CD4-positive, alpha-beta T cell treated with Interleukin-10 for 1 hour (primary cell): ENCODE data around the gene PARD3B.

ENCODE experiments used
- DNase-seq: peaks from one replicate; pipeline ENCODE4 v3.0.0-alpha.2; 2020

The PARD3B gene

DNA sequence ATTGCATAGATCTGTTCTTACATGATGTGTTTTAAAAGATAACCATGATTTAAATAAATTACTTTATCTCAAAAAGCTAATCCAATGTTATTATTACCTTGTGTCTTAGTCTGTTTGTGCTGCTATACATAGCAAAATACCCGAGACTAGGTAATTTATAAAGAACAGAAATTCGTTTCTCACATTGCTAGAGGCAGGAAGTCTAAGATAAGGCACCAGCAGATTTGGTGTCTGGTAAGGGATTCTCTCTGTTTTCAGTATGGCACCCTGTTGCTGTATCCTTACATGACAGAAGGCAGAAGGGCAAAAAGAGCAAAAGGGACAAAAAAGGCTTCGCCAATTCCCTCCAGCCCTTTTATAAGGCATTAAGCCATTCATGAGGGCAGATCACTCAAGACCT is 533.9 kb downstream of the PARD3B start:
- DNase-seq = no peak

DNA sequence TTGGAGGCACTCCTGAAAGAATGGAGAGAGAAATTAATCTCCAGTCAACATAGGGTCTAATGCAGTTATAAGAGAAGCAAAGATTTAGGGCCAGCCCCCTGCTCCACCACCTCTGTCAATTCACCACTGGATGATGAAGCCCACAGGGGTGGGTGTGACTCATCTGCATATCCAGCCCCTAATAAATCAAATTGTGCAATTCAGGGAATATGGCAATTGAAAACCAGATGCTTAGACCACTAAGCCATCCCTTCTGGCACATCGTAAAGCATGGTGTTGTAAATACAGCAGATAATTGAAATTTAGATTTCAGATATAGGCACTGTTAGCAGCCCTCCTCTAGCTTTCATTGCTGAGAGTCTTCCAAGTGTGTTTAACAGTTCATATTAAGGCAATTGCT is 541.4 kb downstream of the PARD3B start:
- DNase-seq = no peak

DNA sequence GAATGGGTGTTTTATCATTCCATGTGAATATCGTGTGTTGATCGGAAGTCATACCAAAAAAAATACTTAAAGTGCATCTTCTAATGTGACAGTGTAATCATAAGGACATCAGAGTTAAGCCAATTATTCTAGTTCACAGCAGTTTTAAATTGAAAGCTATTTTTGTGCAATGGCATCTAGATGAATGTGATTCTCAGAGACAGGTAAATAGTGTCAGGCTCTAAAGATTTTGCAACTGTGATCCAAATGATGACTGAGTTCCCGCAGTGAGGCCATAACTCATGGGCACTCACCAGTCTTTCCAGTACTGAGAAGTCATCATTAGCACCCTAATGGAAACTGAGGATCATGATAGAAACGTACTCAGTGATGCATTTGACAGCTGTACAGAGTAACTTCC is 542.6 kb downstream of the PARD3B start:
- no peak for DNase-seq

DNA sequence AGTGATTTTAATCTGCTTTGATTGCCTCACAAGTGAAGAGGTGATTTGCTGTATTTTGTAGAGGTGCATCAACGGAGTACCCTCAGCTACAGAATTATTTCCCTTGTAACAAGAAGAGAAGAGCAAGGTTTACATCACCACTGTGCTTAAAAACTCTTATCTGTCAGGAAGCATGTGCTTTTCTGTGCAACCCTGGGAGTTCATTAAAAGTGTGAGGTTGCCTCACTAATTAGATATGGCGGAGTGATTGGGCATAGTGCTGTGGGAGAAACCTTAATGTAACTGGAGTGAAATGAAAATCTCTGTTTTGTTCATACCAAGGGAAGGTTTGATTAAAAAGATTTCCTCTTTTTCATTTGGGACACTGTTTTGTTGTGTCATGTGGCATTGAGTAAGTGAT is 544.7 kb downstream of the PARD3B start:
- no peak for DNase-seq

DNA sequence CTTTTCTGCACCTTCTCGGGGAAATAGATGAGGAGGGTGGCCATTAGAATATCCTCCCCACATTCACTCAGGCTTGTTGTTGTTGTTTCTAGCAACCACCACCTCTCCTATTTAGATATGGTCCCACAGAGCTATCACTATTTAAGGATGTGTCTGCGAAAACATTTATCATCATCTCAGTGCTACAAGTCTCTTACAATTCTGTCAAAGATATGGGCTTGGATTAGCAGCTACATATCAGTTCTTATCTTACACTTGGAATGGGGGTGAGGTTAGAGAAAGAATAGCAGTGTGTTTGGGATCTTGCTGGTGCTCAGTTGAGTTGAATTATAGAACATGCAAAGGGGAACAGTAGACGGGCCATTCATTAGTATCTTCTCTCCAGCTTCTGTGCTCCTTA is 546.1 kb downstream of the PARD3B start:
- no peak for DNase-seq

DNA sequence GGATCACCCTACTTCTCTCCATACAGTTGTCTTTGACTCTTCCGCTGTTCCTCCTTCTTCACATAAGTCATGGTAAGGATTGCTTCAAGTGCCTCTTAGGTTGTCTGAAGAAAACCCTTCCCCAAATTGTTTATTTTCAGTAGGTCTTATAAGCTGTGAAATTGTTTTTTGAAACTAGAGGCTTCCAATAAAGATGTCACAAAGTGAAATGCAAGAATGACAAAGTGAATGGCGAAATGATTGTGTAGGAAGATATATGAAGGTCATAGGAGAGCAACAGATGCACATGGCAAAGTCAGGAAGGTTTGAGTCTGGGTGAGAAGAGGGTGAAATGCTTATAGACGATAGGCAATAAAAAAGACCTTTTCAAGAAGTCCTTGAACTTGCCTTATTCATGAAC is 548.8 kb downstream of the PARD3B start:
- DNase-seq = no peak

DNA sequence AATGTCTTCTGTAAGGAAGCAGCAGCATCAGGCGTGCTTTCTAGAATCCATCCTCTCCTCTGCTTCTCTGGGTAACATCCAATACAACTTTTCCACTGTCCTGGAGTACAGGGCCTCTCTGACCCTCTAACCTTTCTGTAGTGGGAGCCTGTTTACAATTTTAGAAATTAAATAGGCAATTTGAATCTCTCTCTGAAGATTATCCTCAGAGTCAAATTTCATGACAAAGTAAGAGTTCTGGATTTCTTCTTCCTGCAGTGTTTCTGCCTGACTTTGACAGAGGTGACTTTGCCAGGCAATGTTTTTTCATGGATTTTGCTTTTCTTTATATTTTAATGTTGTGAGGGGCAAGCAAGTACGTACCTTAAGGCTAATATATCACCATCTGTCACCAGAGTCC is 558.4 kb downstream of the PARD3B start:
- no peak for DNase-seq

DNA sequence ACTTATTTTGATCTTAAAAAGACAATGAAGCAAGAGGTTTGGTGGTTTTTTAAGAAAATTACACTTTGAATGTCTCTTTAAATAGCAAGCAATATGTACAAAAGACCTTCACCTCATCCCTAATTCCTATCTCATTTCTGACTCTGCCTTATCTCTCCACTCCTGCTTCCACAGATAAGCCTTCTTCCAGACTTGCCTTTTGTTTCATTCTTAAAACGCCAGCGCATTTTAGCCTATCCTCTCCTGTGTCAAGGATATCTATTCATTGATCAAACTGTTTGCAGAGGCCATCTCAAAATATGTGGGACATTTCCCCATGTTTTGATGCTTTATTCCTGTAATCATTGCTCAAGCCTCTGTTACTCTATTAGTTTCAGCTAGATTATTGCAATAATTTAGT is 562.5 kb downstream of the PARD3B start:
- no peak for DNase-seq

DNA sequence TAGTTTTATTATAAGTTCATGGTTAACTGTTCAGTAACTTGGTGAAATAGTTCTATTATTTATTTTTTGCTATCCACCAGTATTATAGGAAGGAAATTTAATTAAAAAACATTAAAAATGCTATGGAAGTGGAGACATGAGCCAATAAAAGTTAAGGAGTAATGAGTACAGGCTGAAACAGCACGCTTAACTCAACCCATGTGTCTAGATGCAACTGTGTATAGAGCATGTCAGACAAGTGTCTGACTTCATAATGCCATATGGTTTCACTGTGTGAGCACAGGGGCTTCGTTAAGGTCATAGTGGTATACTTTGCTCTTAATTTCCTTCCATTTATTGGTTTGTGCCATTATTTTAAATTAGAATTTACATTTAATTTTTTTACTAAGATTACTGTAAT is 570.2 kb downstream of the PARD3B start:
- no peak for DNase-seq

DNA sequence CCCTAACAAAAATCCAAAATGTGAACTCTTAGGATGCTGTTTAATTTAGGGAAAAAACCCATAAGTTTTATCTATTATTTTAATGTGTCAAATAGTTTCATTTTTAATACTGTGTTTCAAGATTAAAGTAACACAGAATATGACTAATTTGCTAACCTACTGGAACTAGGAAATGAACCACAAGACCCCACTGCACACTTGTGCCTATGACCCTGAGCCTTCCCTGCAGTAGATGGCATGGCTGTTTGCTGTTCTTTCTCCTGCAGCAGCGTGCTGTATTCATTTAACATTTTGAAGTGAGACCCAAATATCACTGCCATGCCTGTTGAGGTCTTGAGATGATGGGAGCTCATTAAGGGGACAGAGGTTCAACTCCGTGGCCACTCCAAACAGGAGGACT is 571.9 kb downstream of the PARD3B start:
- no peak for DNase-seq

DNA sequence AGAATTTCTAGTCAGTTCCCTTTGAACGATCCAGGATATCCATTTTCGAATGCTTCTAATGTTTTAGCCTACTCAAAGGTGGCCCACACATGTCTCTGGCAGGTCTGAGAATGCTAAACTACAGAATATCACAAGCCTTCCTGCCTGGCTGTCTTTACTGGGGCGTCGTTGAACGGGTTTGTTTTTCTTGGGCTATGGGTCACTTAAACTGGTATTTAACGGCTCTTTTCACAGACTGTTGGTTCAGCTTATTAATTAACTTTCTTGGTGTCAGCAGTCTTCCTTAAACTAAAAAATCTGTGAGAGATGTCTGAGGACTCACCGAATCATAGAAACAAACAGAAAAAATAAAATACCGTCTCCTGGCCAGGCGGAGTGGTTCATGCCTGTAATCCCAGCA is 573.9 kb downstream of the PARD3B start:
- no peak for DNase-seq

DNA sequence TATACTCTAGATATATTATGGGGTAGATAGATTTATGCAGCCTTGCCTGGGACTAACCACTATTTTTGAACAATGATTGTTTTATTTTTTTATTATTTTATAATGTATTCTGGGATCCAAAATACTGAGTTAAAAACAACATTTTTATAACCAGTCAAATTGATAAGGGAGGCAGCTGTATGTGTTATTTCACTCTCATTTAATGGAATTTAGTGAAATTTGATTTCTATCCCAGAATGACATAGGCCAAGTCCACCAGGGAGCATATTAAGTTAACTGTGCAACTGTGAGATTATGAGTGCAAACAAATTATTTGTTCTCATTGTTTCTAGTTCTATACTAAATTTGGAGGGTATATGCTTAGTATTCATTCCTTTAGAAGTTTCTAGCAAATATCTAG is 583.5 kb downstream of the PARD3B start:
- DNase-seq = no peak

DNA sequence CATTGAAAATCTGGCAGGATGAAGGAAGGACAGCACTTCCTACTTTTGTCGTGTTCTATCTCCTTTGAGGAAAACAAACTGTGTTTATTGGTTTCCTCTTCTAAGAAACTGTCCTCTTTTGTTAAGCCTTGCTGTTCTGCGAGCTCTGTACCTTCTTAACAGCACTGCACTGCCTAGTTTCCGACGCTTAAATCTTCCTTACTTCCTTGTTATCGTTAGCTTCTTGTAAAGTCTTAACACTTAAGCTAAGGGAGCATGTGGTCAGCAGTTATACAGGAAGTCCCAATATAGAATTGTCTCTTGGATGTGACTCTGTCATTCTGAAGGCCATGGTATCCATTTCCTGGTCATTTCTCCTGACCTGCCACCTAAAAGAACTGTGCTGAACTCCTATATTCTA is 584.3 kb downstream of the PARD3B start:
- DNase-seq = no peak

DNA sequence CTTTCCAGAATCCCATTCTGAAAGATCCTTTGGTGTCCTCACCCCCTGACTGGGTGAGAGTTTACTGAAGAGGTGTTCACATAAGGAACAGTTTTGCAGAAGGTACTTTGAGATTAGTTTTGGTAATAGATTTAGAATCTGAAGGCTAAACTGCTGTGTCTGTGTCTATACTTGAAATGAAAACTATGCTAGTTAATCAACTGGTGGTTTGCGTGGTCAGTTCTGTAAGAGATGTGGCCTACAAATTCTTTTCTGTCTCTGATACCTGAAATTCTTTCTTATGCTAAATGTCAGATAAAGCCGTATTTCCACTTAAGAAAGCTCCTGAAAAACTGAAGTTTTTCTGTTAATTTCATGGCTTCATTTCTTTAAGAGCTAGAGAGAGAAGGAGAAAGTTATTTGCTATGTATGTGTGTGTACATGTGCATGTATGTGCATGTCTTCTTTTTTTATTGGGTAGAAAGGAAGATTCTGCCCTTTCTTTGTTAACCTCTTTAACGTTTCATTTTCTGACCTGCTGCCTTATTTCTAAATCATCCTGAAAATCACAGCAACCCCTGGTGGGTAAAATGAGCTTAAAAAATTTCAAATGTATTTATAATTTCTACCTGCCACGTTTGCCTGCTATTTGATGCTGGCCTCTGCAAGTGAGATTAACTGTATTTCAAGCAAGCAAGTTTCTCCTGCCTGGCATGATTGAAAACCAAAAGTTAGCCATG is 585.0 kb downstream of the PARD3B start:
- peak; percentile 14 for DNase-seq

DNA sequence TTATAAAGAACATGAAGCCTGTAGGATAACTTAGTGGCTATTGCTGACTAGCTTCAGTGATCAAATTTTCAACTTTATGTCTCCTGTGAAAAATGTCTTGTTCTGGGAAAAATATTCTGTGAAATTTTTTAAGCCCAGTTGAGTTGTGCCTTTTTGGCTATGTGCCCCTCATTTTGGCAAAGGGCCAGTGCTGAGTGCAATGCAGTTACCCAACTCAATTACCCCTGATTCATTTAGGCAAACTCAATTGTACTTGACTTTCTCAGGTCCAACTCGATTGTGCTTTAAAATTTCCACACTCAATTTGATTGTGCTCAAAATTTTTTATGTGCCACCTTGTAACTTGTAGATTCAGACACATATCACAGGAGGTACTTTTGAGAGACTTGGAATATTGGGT is 588.3 kb downstream of the PARD3B start:
- no peak for DNase-seq

DNA sequence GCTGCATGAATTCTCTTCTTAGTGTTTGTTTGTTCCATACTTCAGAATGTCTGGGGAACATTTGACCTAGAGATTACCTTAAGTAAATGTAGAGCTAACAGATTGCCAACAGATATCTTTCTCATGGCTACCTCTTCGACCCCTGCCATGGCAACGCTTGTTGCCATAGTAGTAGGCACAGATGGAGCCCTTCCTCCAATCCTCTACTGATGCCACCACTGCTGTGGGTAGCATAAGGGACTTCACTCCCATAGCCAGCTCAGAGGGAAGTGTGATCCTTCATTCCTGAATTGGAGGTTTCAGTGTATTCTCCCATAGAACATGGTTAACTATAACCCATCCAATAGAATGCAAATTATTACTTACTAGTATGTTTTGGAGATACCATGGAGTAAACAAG is 593.5 kb downstream of the PARD3B start:
- no peak for DNase-seq

DNA sequence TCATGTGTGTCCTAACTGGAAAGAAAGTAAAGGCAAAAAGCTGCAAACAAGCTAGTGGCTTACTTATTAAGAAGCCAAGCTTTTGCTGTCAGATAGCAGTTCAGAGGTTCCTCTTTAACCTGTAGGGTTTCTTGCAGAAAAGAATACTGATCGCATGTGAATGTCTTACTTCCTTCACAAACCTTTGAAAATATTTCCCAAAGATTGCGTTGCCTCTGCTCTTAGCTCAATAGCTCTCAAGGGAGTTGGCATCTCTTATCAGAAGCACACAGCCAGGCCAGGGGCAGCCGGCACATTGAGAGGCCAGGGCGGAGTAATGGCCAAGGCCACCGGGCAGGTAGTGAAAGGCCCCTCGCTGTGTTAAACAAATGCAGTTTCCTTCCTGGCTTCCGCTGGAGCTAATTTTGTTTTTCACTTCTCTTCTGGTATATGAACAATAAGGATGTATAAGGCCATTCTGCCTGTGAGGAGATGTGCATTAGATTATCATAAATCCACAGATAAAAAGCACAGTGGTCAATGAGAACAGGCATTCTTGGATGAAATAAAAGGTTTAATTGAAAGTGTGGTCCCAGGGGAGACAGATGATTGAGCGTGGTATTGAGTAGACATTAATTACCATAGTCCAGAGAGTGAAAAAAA is 594.7 kb downstream of the PARD3B start:
- no peak for DNase-seq

DNA sequence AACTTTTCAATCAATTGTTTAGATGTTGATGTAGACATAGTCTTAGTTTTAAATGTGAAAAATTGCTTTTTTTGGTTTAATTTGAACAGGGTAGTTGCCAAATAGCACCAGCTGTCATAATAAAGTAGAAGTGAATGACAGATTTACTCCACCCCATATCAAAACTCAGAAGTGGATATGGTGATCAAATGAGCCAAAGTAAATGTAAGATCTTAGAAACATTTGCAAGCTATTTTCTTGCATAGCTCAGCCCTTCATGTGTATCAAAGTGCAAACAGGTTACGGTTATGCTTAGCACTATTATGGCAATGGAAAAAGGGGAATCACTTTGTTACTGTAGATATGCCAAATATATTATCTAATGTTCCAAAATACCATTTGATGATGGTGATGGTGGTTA is 596.1 kb downstream of the PARD3B start:
- DNase-seq = no peak

DNA sequence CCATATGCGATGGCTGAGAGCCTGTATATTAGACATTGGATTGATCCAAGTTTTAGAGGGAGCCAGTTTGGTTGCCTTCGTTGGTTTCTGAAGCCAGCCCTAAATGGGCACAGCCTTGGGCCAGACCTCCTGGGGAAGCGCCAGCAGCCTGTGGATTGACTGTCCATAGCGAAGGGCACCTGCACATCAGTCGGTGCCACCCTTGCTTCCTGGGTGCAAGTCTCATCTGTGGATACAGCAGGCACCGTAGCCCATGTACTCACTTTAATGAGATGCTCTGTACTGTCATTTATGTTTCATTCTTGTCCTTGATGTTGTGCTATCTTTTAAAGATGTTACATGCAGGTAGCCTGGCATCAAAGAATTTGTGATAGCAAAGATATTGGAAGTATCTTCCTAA is 600.6 kb downstream of the PARD3B start:
- DNase-seq = no peak

DNA sequence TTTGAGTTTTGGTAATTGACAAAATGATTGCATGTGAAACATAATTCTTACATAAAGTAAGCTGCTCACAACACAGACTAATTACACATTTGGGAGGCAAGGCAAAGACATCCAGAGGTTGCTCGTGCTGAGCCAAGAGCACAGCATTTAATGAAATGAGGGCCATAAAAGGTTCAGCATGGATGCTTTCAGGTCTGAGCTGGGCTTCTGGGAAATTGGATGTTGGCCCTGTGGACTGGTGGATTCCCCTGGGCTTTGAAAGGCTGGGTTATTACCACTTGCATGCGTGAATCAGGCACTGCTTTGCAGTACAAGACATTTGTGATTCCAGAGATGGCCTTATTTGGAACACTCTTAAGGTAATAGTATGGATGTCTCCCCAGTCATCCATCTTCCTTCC is 603.5 kb downstream of the PARD3B start:
- DNase-seq = no peak

DNA sequence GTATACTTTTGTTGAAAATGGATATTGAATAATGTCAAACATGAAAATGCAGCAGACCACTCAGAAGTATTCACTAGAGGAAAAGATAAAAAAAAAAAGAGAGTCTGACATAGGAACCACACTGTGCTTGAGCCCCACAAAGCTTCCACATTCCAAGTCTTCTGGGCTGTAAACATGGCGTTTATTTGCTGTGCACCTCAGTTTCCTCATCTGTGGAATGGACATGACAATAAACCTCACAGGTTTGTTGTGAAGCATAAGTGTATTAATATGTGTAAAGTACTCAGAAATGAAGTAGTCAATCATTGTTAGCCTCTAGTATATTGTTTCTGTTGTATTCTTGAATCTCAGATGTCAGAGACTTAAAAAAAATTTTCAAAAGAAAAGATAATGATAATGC is 611.2 kb downstream of the PARD3B start:
- DNase-seq = no peak

DNA sequence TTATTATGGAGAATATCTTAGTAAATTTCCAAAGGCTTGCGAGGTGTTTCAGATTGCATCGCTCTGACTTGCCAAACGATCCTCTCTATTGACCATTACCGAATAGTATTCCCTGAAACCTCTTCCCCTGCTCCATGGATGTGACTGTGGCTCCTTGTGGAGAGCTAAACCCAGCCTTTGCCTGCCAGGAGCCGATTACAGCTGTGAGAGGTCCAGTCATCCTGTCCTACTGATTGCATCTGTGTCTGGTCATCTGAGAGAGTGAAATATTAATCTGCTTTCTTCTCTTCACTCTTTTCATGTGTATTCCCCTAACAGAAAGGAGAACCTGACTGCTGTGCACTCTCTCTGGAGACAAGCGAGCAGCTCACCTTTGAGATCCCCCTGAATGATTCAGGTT is 613.1 kb downstream of the PARD3B start:
- no peak for DNase-seq

DNA sequence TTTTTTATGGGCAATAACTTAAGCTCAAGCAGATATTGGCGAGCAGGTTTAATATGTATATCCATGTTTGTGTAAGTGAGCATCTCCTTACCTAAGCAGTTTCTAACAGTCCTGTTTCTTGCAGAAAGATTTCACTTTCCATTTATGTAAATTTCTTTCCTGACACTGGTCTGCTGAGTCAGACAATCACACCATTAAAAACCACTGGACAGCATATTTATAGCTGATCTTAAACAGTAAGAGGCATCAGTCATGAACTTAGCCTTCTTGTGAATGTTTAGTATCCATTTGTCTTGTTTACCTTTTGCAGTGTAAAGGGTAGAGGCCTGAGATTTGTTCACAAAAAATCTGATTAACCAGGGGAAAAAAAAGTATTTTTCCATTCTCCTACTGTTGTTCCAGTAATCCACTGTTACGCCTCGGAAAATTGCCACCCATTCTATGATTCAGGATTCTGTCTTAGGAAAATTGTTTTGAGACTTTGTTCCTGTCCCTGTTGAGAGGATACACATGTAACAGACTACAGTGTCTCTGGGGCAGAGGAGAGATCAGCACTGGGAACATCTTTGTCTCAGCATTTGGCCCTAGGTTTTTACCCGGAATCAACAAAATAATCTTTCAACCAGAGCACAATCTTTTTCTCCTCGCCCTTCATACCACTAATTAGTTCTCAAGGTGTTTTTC is 616.0 kb downstream of the PARD3B start:
- DNase-seq = no peak

DNA sequence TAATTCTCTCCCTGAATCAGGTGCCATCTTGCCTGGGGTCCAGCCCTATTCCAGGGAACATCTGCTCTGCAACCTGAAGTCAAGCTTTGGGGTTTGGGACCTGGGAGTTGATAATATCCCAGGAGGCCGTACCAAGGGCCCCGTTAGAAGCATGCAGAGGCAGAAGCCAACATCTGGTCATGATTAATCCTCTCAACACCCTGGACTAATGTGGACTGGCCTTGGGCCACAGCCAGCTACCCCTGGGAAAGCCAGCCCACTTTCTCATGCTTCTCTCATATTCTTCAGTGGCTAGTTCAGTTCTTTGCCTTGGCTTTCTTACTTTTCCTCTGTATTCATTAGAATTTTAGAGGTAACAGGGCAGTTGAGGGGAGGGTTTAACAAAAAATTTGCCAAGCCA is 621.5 kb downstream of the PARD3B start:
- no peak for DNase-seq

DNA sequence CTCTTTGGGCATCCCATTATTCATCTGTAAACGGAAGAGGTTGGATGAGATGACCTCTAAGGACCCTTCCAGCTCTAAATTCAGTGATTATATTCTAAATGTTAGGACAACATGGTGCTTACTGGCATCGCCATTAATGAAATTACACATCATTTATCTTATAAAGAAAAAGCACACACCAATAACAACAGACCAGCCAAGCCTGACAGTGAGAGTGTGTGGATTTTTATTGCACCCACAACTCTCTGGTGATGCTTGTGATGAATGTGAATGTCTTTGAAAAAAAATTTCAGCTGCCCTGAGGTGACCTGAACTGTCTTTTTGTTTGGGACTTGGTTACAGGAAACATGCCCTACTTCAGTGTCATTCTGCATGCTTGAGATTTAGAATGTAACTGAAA is 623.7 kb downstream of the PARD3B start:
- DNase-seq = no peak
